GM21526 (cell line): ENCODE results near the gene NDST1.
"Not testable (repeated sequence)": the region's sequence is repeated elsewhere in the genome, so short reads cannot be mapped to it uniquely, and the experiment has no call there.

Source experiments
- ATAC-seq: cut with Tn5 transposase; IDR thresholded peaks from one replicate; pipeline ENCODE4 v1.9.1; 2021; ENCODE audit warnings: moderate library complexity; ENCODE audit not compliant: unreplicated experiment, low FRiP score

The NDST1 gene

DNA sequence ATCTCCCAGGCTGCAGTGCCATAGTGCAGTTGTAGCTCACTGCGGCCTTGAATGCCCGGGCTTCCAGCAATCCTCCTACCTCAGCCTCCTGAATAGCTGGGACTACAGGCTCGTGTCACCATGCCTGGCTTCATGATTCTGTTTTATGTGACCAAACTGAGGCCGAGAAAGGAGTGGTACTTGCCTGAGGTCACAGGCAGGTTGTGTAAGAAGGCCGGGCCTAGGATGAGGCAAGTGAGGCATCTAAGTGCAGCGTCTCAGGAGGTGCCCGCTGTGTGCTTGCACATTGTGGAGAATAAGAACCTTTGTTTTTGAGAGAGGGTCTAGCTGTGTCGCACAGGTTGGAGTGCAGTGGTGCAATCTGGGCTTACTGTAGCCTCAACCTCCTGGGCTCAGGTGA, 2.1 kb upstream of the NDST1 start:
- no peak for ATAC-seq

DNA sequence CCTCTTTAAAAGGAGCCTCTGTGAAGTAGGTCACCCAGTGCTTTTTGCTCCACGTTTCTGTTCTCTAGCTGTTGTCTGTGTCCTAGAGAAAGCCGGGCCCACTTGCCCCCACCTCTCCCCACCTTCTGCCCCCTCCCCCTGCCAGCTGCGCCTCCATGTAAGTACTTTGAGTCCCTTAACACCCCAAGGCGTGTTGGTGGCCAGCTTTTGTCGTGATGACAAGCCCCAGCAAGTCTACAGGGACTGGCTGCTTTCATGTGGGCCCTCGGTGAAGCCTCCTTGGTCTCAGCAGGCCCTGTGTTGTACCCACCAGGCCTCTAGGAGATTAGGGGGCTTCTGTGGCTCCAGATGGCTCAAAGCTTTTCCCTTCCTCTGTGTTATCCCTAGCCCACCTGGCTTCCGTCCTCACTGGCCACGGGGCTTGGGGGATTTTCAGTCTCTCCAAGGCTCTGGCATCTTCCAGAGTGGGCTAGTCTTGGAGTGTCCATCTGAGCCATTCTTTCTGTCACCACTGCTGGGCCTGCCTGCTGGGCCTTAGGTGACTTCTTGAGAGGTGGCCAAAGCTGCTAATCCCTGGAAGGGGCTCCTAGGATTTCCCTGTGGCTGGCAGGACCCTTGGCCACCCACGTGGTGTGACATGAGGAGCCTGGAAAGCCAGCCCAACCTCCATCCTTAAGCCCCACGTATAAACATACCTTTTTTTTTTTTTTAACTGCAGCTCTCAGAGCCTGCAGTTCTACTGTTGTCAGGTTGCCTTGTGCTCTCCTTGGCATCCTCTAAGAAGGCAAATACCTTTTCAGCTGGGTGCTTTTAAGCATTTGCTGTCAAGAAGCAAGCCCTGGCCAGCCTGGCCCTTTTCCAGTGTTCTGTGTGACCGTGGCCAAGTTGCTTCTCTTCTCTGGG, 1.1 kb upstream of the NDST1 start:
- ATAC-seq = no peak

DNA sequence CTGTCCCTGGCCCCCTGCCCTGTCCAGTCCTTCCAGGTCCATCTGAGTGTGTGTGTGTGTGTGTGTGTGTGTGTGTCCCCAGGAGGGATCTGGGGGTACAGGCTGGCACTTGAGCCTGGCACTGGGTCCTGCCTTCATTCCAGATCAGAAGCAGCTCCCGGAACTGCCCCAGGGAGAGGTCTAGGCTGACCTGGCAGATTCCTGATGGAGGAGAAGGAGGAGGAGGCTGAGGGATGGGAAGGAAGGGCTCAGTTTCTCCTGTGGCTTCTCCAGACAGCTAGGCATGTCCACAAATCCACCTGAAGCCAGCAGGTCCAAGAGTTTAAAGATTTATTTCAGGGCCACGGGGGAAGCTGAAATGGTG, 328 bp downstream of the NDST1 start:
- ATAC-seq = no peak

DNA sequence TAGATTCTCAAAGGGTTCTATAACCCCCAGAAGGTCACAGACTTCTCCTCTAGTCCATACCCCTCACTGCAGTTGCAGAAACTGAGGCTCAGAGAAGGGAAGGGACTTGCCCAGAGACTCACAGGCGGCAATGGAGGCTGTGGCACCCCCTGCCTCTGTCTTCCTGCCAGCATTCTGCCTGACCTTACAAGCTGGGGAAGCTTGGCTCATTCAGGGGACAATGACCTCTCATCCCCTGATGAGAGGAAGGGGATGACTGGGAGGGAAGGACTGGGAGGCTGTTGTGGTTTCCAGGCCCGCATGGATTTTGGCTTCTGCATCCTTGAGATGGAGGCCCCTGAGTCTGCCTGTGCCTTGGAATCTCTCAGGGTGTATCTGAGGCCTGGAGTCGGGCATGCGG, 897 bp downstream of the NDST1 start:
- no peak for ATAC-seq

DNA sequence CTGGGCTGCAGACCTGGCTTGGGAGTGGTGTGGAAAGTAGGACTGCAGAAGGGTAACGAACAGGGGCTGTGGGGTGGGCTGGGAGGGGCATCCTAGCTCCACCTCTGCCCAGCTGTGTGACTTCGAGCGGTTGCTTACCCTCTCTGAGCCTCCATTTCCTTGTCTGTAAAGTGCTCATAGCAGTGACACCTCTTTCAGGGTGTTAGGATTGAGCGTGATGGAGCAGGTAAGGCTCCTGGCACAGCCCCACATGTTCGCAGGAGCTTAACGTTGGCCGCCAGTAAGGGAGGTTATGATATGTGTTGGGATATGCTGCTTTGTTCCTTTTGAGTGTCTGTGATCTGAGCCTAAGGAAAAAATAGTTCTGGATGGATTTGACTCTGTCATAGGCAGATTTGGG, 2.1 kb downstream of the NDST1 start:
- ATAC-seq = no peak

DNA sequence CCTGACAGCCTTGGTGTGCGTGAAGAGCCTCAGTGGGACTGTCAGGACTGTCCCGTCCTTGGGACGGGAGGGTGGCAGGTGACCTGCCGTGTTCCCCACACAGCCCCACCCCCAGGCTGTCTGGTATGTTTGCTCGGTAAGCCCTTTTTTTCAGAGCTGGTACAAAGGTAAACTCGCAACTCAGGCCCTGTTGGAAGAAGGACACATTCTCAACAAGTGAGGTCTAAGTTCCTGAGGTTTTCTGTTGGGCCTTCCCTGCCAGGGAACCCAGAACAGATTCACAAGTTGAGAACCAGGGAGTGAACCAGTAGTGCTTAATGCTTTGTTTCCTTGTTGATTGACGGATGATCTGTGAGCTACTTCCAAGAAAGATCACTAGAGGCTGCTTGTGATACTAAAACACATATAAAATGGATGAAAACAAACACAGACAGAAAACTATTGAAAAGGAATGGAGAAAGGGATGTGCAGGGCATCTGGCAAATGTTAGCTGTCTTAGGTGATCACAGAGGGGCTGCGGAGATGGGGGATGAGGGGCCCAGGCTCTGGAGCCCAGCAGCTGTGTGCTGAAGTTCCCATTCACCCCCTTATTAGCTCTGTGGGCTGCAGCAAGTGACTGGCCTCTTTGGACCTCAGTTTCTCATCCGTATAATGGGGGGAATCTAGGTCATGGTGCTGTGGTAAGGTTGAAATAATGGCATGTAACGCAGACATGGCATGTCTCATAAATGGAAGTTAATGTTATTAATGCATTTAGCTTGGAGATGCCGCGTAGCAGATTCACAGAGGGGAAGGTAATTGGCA, 2.7 kb downstream of the NDST1 start:
- ATAC-seq = no peak

DNA sequence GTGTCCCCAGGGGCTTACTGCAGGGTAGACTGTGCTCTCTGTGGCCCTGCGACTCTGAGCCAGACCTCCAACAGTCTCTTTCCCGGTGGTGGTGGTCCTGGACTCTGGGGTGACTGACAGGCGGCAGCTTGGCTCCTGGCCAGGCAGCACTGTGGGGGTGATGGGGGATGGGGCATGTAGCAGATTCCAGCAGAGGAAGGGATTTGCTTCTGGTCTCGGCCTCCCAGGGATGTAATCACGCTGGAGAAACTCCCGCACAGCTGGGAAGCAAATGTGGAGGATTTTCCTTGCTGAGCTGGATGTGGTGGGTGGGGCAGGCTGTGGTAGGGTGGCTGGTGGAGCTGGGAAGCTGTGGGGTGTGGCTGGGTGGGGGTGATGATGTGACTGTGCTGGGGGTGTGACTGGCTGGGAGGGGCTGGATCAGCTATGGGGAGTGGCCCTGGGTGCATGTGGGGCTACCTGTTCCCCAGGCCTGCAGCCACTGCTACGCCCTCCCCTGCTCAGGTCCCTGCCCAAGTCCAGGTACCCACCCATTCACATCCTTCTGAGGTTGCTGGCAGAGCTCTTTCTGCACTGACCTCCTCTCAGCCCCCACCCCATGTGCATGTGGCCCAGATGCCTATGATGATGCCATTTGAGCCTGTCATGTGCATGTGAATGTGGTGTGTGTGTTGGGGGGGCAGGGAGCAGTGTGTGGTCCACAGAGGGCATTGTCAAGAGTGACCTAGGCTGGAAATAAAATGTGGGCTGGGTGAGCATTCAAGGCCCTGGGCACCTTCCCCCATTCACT, 3.8 kb downstream of the NDST1 start:
- ATAC-seq = no peak

DNA sequence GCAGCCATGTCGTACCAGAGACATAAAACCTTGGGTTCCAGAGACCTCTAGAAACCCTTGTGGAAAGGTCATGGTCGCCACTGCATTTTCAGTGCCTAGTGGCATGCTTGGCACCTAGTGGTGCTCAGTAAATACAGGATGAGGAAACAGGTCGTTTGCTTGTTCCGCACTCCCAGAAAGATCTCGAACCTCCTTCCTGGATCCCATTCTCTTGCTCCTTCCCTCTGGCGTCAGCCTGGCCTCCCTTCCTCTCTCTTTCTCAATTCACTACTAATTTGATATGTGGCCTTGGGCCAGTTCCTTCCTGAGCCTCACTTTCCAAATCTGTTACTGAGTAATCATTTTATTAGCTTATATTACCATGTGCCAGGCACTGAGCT, 4.4 kb downstream of the NDST1 start:
- no peak for ATAC-seq

DNA sequence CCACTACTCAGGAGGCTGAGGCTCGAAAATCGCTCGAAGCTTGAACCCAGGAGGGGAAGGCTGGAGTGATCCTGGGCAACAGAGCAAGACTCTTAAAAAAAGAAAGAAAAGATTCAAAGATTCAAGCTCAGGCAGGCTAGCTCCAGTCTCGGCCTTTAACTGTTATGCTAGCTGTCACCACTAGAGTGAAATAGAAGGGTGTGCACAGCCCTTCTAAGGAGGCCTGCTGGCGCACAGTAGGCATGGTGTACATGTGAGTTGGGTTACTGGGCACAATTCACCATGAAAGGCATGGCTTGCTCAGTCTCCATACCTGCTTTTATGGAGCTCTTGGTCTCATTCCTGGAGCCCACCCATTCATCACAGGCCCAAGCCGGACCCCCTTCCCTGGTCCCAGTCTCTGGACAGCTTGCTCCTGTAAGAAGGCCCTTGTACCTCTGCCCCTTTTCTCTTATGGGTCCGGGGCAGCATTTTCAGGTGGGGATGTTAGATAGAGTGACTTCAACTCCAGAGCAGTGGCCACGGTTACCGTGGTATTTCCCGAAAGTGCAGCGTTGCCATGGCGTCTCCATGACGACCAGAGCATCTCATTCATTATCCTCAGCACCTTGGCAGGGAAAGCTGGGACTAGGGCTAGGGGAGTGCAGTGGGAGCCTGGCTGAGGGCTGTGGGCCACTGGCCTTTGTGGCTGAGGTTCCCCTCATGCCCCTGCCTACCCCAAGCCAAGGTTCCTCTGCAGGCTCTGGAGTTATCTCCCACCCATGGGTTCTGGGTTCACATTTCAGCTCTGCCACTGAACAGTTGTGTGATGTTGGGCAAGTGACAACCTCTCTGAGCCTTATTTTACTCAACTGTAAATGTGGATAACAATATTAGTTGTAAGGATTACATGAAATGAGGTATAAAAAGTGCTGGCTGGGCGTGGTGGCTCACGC, 5.7 kb downstream of the NDST1 start:
- no peak for ATAC-seq

DNA sequence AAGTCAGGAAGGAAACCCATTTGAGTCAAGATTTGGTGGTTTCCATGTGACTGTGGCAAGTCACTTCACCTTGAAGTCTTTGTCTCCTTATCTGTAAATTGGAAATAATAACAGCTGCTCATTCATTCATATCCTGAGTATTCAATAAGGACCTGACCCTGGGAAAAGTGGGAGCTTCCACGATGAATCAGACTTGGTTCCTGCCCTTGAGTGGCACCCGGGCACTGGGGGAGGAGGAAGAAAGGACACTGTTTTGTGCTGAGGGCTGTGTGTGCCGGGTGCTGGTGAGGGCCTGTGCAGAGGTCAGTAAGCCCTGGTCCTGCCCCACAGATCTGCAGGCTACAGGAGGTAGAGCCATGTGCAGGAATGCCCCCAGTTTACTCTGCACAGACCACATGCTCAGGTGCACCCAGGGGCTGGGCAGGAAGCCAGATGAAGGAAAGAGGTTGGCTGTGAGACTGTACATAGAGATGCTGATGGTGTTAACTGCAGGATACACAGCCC, 6.8 kb downstream of the NDST1 start:
- ATAC-seq = no peak

DNA sequence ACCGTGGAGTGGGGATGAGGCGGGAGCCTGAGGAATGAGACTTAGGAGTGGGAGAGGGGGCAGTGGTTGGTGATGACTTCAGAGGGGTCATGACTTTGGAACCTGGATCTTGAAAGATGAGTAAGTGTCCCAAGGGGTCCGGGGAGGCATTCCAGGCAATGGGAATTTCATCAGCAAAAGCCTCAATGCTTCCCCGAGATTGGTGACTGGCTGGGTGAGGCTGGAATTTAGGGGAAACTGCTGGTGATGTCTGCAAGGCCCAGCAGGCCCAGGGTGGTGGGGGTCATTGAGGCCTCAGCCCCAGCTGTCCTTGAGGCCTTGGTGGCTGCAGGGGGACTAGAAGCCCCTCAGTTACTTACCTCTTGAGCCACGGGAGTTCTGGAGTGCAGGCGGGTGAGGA, 7.5 kb downstream of the NDST1 start:
- ATAC-seq = no peak

DNA sequence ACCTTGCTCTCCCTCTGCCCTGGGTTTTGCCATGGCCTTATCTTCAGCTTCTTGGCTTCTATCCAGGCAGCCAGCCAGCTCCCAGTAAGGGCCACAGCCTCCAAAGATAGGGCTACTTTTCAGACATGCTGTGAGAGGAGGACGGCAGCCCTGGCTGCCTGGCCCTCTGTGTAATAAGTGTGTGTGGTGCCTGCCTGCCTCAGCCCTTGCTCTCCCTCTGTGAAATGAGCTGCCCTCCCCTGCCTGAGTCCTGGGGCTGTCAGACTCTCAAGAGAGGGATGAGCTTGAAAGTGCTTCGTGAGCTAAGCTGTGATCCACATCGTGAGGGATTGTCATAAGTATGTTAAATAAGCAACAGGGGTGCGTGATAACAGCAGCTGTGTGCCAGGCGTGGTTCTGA, 8.1 kb downstream of the NDST1 start:
- no peak for ATAC-seq

DNA sequence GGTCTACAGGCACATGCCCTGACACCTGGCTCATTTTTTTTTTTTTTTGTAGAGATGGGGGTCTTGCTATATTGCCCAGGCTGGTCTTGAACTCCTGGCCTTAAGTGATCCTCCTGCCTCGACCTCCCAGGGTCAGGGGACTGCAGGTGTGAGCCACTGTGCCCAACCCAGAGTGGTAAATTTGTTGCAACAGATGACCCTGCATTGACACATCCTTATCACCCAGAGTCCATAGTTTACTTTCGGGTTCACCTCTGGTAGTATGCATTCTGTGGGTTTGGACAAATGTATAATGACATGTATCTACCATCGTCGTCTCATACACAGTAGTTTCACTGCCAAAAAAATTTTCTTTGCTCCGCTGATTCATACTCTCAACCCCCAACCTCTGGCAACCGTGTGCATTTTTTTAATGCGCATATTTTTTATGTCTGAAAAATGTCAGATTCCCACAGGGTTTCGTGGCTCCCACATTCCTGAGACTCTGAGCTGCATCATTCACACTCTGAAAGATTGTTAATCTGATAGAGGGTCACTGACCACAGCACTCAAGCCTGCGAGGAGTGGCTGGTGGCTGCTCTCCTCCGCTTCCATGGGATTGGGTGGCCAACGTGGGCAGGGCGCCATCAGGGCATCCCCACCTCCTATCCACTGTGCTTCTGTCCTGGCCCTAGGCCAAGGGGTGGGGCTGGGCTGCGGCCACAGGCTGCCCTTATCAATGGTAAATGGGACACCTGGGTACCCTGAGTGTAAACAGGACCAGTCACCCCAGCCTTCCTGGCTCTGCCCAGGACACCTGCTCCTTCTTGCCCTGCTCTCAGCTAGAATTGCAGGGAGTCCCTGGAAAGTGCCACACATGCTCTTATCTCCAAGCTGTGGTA, 9.6 kb downstream of the NDST1 start:
- no peak for ATAC-seq

DNA sequence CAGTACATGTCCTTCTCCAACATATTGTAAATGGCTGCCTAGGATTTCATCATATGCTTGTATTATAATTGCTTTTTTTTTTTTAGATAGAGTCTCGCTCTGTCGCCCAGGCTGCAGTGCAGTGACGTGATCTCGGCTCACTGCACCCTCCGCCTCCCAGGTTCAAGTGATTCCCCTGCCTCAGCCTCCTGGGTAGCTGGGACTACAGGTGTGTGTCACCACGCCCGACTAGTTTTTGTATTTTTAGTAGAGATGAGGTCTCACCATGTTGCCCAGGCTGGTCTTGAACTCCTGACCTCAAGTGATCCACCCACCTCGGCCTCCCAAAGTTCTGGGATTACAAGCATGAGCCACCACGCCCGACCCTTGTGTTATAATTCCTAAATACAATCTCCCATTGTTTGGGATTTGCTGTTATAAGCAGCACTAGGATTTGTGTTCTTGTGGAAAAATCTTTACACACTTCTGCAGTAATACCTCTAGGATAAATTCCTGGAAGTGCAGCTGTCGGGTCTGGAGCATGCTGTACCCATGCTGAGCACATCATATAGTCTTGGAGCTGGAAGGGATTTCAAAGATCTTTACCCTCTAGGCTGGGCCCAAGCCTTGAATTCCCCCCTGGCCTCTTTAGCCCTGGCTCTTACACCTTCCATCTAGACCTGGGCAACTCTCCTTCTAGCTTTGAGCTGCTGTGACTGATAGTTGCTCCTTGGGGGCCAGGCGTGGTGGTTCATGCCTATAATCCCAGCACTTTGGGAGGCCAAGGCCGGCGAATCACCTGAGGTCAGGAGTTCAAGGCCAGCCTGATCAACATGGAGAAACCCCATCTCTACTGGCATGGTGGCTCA, 11.0 kb downstream of the NDST1 start:
- ATAC-seq = not testable (repeated sequence)

DNA sequence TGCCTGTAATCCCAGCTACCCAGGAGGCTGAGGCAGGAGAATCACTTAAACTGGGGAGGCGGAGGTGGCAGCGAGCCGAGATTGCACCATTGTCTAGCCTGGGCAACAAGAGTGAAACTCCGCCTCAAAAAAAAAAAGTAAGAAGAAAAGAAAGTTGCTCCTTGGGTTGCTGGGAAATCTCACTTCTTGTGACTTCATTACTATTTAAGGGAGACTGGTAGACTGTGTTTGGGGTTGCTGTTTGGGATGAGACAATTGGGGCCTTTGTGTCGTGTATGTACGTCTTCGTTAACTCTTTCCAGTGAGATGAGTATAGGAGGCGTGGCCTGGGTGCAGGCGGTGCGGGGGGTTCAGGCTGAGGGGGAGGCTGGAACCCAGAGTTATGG, 11.6 kb downstream of the NDST1 start:
- no peak for ATAC-seq

DNA sequence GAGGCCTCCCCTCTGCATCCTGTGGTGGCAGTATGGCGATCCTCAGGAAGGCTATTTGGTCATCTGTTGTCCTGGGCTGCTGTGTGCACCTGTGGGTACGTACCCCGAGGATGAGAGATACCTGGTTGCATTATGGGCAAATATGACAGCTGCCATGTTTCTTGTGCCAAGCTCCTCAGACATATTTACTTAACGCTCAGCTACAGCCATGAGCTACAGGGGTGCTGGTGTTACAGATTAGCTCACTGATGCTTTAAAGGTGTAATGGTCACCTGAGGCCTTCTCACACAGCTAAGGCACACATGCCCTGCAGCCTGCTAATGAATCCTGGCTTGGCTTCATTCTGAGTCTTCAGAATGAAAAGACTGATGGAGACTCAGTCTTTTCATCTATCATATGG, 12.0 kb downstream of the NDST1 start:
- ATAC-seq = no peak

DNA sequence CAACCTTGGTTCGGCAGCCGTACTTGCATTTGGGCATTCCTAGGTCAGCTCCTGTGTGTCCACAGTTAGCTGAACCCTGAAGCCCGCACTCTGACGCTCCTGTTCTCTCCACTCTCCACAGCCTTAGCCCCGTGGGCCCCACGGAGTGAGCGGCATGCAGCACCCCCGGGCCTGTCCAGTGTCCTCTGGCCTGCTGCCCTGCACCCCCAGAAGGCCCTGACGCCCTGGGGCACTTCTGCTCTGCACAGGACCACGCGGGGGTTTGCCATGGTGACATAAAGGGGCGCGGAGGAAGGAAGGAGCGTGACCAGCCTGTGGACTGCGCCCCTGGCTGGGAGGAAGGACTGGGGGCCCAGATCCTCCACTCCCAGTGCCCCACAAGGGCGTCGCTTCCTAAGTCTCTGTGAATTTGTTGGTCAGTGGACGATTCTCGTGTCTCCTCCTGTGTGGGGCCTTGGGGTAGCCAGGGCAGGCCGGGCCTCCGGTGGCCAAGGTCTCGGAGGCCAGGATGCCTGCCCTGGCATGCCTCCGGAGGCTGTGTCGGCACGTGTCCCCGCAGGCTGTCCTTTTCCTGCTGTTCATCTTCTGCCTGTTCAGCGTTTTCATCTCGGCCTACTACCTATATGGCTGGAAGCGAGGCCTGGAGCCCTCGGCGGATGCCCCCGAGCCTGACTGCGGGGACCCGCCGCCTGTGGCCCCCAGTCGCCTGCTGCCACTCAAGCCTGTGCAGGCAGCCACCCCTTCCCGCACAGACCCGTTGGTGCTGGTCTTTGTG, 13.0 kb downstream of the NDST1 start:
- ATAC-seq = no peak

DNA sequence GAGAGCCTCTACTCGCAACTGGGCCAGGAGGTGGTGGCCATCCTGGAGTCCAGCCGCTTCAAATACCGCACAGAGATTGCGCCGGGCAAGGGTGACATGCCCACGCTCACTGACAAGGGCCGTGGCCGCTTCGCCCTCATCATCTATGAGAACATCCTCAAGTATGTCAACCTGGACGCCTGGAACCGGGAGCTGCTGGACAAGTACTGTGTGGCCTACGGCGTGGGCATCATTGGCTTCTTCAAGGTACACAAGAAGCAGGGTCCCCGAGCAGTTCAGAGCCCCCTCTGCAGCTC, 13.5 kb downstream of the NDST1 start:
- no peak for ATAC-seq
